ENCODE data around the gene BAD.

The BAD gene

GRCh38 chr11:64229744-64230170 is 54.7 kb downstream of the BAD start:
- whole genome bisulfite sequencing (ENCODE audit: extremely low coverage, insufficient coverage, insufficient read length) = no CpG with 5 or more reads among the region's 13 CpGs

GRCh38 chr11:64229090-64229743 is 55.2 kb downstream of the BAD start:
- H3K36me3 ChIP-seq (ENCODE audit: control insufficient read depth in 1 of 2, insufficient read depth in 2 of 2, low read length in 2 of 2) = peaks cover 3 to 4% of the 10 kb centered on the region in 2 experiments
- peaks cover 3% of the 10 kb centered on the region for H3K9me3 ChIP-seq (ENCODE audit: insufficient read depth, low read depth, low read length)
- no peak overlapping the region for H3K4me3 ChIP-seq (ENCODE audit: low read depth, low read length)
- H3K14ac ChIP-seq (ENCODE audit: low read length) = no peak overlapping the region
- H4K12ac ChIP-seq (ENCODE audit: low read depth, low read length) = no peak overlapping the region
- no peak overlapping the region for H2BK5ac ChIP-seq (ENCODE audit: low read depth, low read length, poor library complexity)
- H2AK5ac ChIP-seq (ENCODE audit: low read length) = no peak overlapping the region
- H3K27ac ChIP-seq (ENCODE audit: low read depth, low read length) = no peak overlapping the region
- no peaks in the 10 kb centered on the region for H3K27me3 ChIP-seq (ENCODE audit: insufficient read depth, low read length)
- no CpG with 5 or more reads among the region's 12 CpGs for WGBS (ENCODE audit: extremely low coverage, insufficient coverage, insufficient read length)
- no peak overlapping the region for H3K4me2 ChIP-seq (ENCODE audit: low read length)
- H3K79me2 ChIP-seq (ENCODE audit: control insufficient read depth, insufficient read depth, low read length, poor library complexity) = peaks cover 19% of the 10 kb centered on the region
- no peak for DNase-seq
- no peak overlapping the region for H3K4ac ChIP-seq (ENCODE audit: low read depth, low read length)
- H2BK120ac ChIP-seq (ENCODE audit: insufficient read depth, low read length, poor library complexity) = no peak overlapping the region
- no peak overlapping the region for H4K91ac ChIP-seq (ENCODE audit: low read depth, low read length)
- H3K4me1 ChIP-seq (ENCODE audit: control insufficient read depth in 1 of 2, insufficient read depth in 2 of 2, low read length in 2 of 2) = peaks cover 16 to 22% of the 10 kb centered on the region in 2 experiments
- no peak overlapping the region for H3K18ac ChIP-seq (ENCODE audit: low read length)
- H3K23ac ChIP-seq (ENCODE audit: low read length) = no peak overlapping the region
- no peak overlapping the region for H4K8ac ChIP-seq (ENCODE audit: low read depth, low read length)
- H2AFZ ChIP-seq (ENCODE audit: insufficient read depth, low read length, poor library complexity) = no peak overlapping the region
- no peak overlapping the region for H3K9ac ChIP-seq (ENCODE audit: low read length)
- no peak overlapping the region for H2BK12ac ChIP-seq (ENCODE audit: low read length)
- peaks cover 23% of the 10 kb centered on the region for H3K79me1 ChIP-seq (ENCODE audit: low read length)

More at GRCh38 chr11:64229744-64230170, 54.7 kb downstream of the BAD start:
- no peak overlapping the region for H3K4ac ChIP-seq (ENCODE audit: low read depth, low read length)
- H3K14ac ChIP-seq (ENCODE audit: low read length) = peak overlapping the region; percentile 13
- H3K4me3 ChIP-seq (ENCODE audit: low read depth, low read length) = peak overlapping the region; percentile 62
- no peak overlapping the region for H2AK5ac ChIP-seq (ENCODE audit: low read length)
- peaks cover 16 to 20% of the 10 kb centered on the region in 2 experiments for H3K4me1 ChIP-seq (ENCODE audit: control insufficient read depth in 1 of 2, insufficient read depth in 2 of 2, low read length in 2 of 2)
- peak overlapping the region; percentile 82 for H4K12ac ChIP-seq (ENCODE audit: low read depth, low read length)
- H2BK12ac ChIP-seq (ENCODE audit: low read length) = no peak overlapping the region
- H3K4me2 ChIP-seq (ENCODE audit: low read length) = peak overlapping the region; percentile 94
- peaks cover 25% of the 10 kb centered on the region for H3K79me1 ChIP-seq (ENCODE audit: low read length)
- no peaks in the 10 kb centered on the region for H3K9me3 ChIP-seq (ENCODE audit: insufficient read depth, low read depth, low read length)
- no peak overlapping the region for H2BK120ac ChIP-seq (ENCODE audit: insufficient read depth, low read length, poor library complexity)
- peaks cover 1 to 2% of the 10 kb centered on the region in 2 experiments for H3K36me3 ChIP-seq (ENCODE audit: control insufficient read depth in 1 of 2, insufficient read depth in 2 of 2, low read length in 2 of 2)
- H3K9ac ChIP-seq (ENCODE audit: low read length) = peak overlapping the region; percentile 45
- H2BK5ac ChIP-seq (ENCODE audit: low read depth, low read length, poor library complexity) = no peak overlapping the region
- no peak overlapping the region for H3K23ac ChIP-seq (ENCODE audit: low read length)
- H2AFZ ChIP-seq (ENCODE audit: insufficient read depth, low read length, poor library complexity) = no peak overlapping the region
- peak overlapping the region; percentile 20 for H3K27ac ChIP-seq (ENCODE audit: low read depth, low read length)
- peaks cover 19% of the 10 kb centered on the region for H3K79me2 ChIP-seq (ENCODE audit: control insufficient read depth, insufficient read depth, low read length, poor library complexity)
- H3K27me3 ChIP-seq (ENCODE audit: insufficient read depth, low read length) = no peaks in the 10 kb centered on the region
- H4K91ac ChIP-seq (ENCODE audit: low read depth, low read length) = peak overlapping the region; percentile 28
- H3K18ac ChIP-seq (ENCODE audit: low read length) = no peak overlapping the region
- DNase-seq = no peak
- H4K8ac ChIP-seq (ENCODE audit: low read depth, low read length) = peak overlapping the region; percentile 71

- Histone ChIP-seq H3K9ac (ENCODE audit: low read length) (no peak overlapping the region), H4K8ac (ENCODE audit: low read depth, low read length) (no peak overlapping the region), H2AK5ac (ENCODE audit: low read length) (no peak overlapping the region), H2BK5ac (ENCODE audit: low read depth, low read length, poor library complexity) (no peak overlapping the region), H3K27me3 (ENCODE audit: insufficient read depth, low read length) (no peaks in the 10 kb centered on the region), H3K9me3 (ENCODE audit: insufficient read depth, low read depth, low read length) (peaks cover 5% of the 10 kb centered on the region), H2BK120ac (ENCODE audit: insufficient read depth, low read length, poor library complexity) (no peak overlapping the region), H3K4me3 (ENCODE audit: low read depth, low read length) (no peak overlapping the region), H3K4me2 (ENCODE audit: low read length) (no peak overlapping the region), H2BK12ac (ENCODE audit: low read length) (no peak overlapping the region), H3K18ac (ENCODE audit: low read length) (no peak overlapping the region), H3K23ac (ENCODE audit: low read length) (no peak overlapping the region), H3K79me2 (ENCODE audit: control insufficient read depth, insufficient read depth, low read length, poor library complexity) (peaks cover 16% of the 10 kb centered on the region), H3K79me1 (ENCODE audit: low read length) (peaks cover 20% of the 10 kb centered on the region), H3K27ac (ENCODE audit: low read depth, low read length) (no peak overlapping the region), H3K4ac (ENCODE audit: low read depth, low read length) (no peak overlapping the region), H3K4me1 (ENCODE audit: control insufficient read depth in 1 of 2, insufficient read depth in 2 of 2, low read length in 2 of 2) (peaks cover 18 to 24% of the 10 kb centered on the region in 2 experiments), H3K14ac (ENCODE audit: low read length) (no peak overlapping the region), H4K91ac (ENCODE audit: low read depth, low read length) (no peak overlapping the region), H4K12ac (ENCODE audit: low read depth, low read length) (no peak overlapping the region), H2AFZ (ENCODE audit: insufficient read depth, low read length, poor library complexity) (no peak overlapping the region), H3K36me3 (ENCODE audit: control insufficient read depth in 1 of 2, insufficient read depth in 2 of 2, low read length in 2 of 2) (peaks cover 16% of the 10 kb centered on the region in 2 experiments)
- DNase-seq = peak in 1 of 2 donors; percentile 60
- no CpG with 5 or more reads among the region's 3 CpGs for WGBS (ENCODE audit: extremely low coverage, insufficient coverage, insufficient read length)
Measured at GRCh38 chr11:64227405-64227956, 57.0 kb downstream of the BAD start.

- Histone ChIP-seq H4K91ac (ENCODE audit: low read depth, low read length) (peak overlapping the region; percentile 90), H3K14ac (ENCODE audit: low read length) (peak overlapping the region; percentile 90), H3K9ac (ENCODE audit: low read length) (peak overlapping the region; percentile 87), H3K4me1 (ENCODE audit: control insufficient read depth in 1 of 2, insufficient read depth in 2 of 2, low read length in 2 of 2) (peaks cover 18 to 24% of the 10 kb centered on the region in 2 experiments), H3K9me3 (ENCODE audit: insufficient read depth, low read depth, low read length) (peaks cover 5% of the 10 kb centered on the region), H2BK5ac (ENCODE audit: low read depth, low read length, poor library complexity) (peak overlapping the region; percentile 58), H4K8ac (ENCODE audit: low read depth, low read length) (peak overlapping the region; percentile 94), H3K79me2 (ENCODE audit: control insufficient read depth, insufficient read depth, low read length, poor library complexity) (peaks cover 16% of the 10 kb centered on the region), H3K4ac (ENCODE audit: low read depth, low read length) (peak overlapping the region; percentile 63), H3K23ac (ENCODE audit: low read length) (no peak overlapping the region), H2BK12ac (ENCODE audit: low read length) (no peak overlapping the region), H2AFZ (ENCODE audit: insufficient read depth, low read length, poor library complexity) (peak overlapping the region; percentile 68), H3K36me3 (ENCODE audit: control insufficient read depth in 1 of 2, insufficient read depth in 2 of 2, low read length in 2 of 2) (peaks cover 15 to 16% of the 10 kb centered on the region in 2 experiments), H2BK120ac (ENCODE audit: insufficient read depth, low read length, poor library complexity) (peak overlapping the region; percentile 70), H2AK5ac (ENCODE audit: low read length) (peak overlapping the region; percentile 80), H3K79me1 (ENCODE audit: low read length) (peaks cover 20% of the 10 kb centered on the region), H3K27me3 (ENCODE audit: insufficient read depth, low read length) (no peaks in the 10 kb centered on the region), H4K12ac (ENCODE audit: low read depth, low read length) (peak overlapping the region; percentile 79), H3K4me2 (ENCODE audit: low read length) (peak overlapping the region; percentile 95), H3K18ac (ENCODE audit: low read length) (peak overlapping the region; percentile 76), H3K4me3 (ENCODE audit: low read depth, low read length) (peak overlapping the region; percentile 78), H3K27ac (ENCODE audit: low read depth, low read length) (no peak overlapping the region)
- DNase-seq = peak in 1 of 2 donors; percentile 24
- no CpG with 5 or more reads among the region's 26 CpGs for WGBS (ENCODE audit: extremely low coverage, insufficient coverage, insufficient read length)
Measured at GRCh38 chr11:64226507-64227051, 57.9 kb downstream of the BAD start.

Data from trophoblast cell (in vitro differentiated cells and primary cell).